CD14-positive monocyte (primary cell): ENCODE data around the gene MROH2B. TPM values are rescaled to one million over a fixed set of nuclear protein-coding genes. Genes with fewer than 3 reads are reported as not detected.

Source experiments
- DNase-seq, 3 donors: peaks; one replicate each; pipeline ENCODE4 v3.0.0-alpha.2; 2011 to 2022
- H2AFZ ChIP-seq: 2 replicates; pipeline ENCODE4 v1.6.0; 2012; ENCODE audit warnings: mild to moderate bottlenecking, low read depth, low read length, inconsistent platforms; ENCODE audit not compliant: insufficient read depth, poor library complexity, severe bottlenecking
- H3K27ac ChIP-seq, 2 donors: 1 replicate in 1 of 2; 2 replicates in 1 of 2; pipeline ENCODE4 v1.5.1; 2012 to 2013; ENCODE audit warnings: low read length in 2 of 2, control low read depth in 1 of 2, inconsistent platforms in 1 of 2, low read depth in 1 of 2, mild to moderate bottlenecking in 1 of 2
- H3K27me3 ChIP-seq, 2 donors: one replicate each; pipeline versions ENCODE4 v1.6.0 to v1.6.1; 2011 to 2013; ENCODE audit warnings: low read length in 2 of 2; ENCODE audit not compliant: control insufficient read depth in 2 of 2, insufficient read depth in 2 of 2
- H3K36me3 ChIP-seq, 2 donors: replicated peaks in 1 of 2; 1 replicate in 1 of 2; 2 replicates in 1 of 2; pipeline versions ENCODE4 v1.5.1 to v1.6.1; 2012 to 2013; ENCODE audit warnings: low read length in 2 of 2, control low read depth in 1 of 2, inconsistent platforms in 1 of 2, mild to moderate bottlenecking in 1 of 2; ENCODE audit not compliant: insufficient read depth in 2 of 2, control insufficient read depth in 1 of 2
- H3K4me1 ChIP-seq, 2 donors: 1 replicate in 1 of 2; 2 replicates in 1 of 2; pipeline versions ENCODE4 v1.5.1 to v1.6.1; 2012 to 2013; ENCODE audit warnings: low read length in 2 of 2, control low read depth in 1 of 2, inconsistent platforms in 1 of 2, mild to moderate bottlenecking in 1 of 2, moderate library complexity in 1 of 2; ENCODE audit not compliant: insufficient read depth in 2 of 2, control insufficient read depth in 1 of 2
- H3K4me2 ChIP-seq: replicated peaks from 2 replicates; pipeline ENCODE3; 2012; ENCODE audit warnings: low read length, moderate library complexity, mild to moderate bottlenecking; ENCODE audit not compliant: poor library complexity, severe bottlenecking; ENCODE audit errors: extremely low read depth
- H3K4me3 ChIP-seq, 3 experiments: fragments of 200-600 bp in 1 of 3; sonication (generic) in 1 of 3; replicated peaks in 1 of 3; 1 replicate in 2 of 3; 2 replicates in 1 of 3; pipeline ENCODE4 v1.5.1; 2011 to 2013; ENCODE audit warnings: low read length in 3 of 3, mild to moderate bottlenecking in 3 of 3, control low read depth in 2 of 3, low read depth in 2 of 3, inconsistent platforms in 1 of 3, moderate library complexity in 1 of 3
- H3K79me2 ChIP-seq: 2 replicates; pipeline ENCODE4 v1.6.0; 2012; ENCODE audit warnings: mild to moderate bottlenecking, control low read depth, inconsistent platforms, low read length, moderate library complexity; ENCODE audit not compliant: insufficient read depth
- H3K9ac ChIP-seq: 2 replicates; pipeline ENCODE4 v1.6.0; 2017; ENCODE audit warnings: low read length, mild to moderate bottlenecking; ENCODE audit not compliant: insufficient read depth, poor library complexity, severe bottlenecking
- H3K9me3 ChIP-seq, 2 donors: replicated peaks in 1 of 2; 1 replicate in 1 of 2; 2 replicates in 1 of 2; pipeline versions ENCODE4 v1.5.1 to v1.6.1; 2012 to 2013; ENCODE audit warnings: low read length in 2 of 2, control low read depth in 1 of 2; ENCODE audit not compliant: control insufficient read depth in 1 of 2, insufficient read depth in 1 of 2
- H4K20me1 ChIP-seq: 2 replicates; pipeline ENCODE4 v1.6.0; 2012; ENCODE audit warnings: mild to moderate bottlenecking, low read length, control low read depth, moderate library complexity; ENCODE audit not compliant: insufficient read depth
- H3K27ac Mint-ChIP-seq, 7 donors: one replicate each; pipeline ENCODE4 v1.8.0; 2020; ENCODE audit warnings: mild to moderate bottlenecking in 7 of 7, mixed read lengths in 7 of 7, moderate library complexity in 6 of 7, inconsistent platforms in 2 of 7
- H3K27me3 Mint-ChIP-seq, 3 donors: one replicate each; pipeline ENCODE4 v1.8.0; 2021 to 2022; ENCODE audit warnings: low read depth in 3 of 3, mild to moderate bottlenecking in 3 of 3, mixed read lengths in 3 of 3, moderate library complexity in 3 of 3, inconsistent platforms in 1 of 3
- H3K36me3 Mint-ChIP-seq, 2 donors: one replicate each; pipeline ENCODE4 v1.8.0; 2020; ENCODE audit warnings: mixed read lengths in 2 of 2, inconsistent platforms in 1 of 2, mild to moderate bottlenecking in 1 of 2
- H3K4me1 Mint-ChIP-seq: one replicate; pipeline ENCODE4 v1.8.0; 2020; ENCODE audit warnings: mild to moderate bottlenecking, mixed read lengths
- H3K4me3 Mint-ChIP-seq, 2 donors: one replicate each; pipeline ENCODE4 v1.8.0; 2020; ENCODE audit warnings: mild to moderate bottlenecking in 2 of 2, mixed read lengths in 2 of 2, moderate library complexity in 1 of 2
- H3K9me3 Mint-ChIP-seq, 7 donors: one replicate each; pipeline ENCODE4 v1.8.0; 2020 to 2022; ENCODE audit warnings: mixed read lengths in 7 of 7, mild to moderate bottlenecking in 6 of 7, moderate library complexity in 6 of 7, inconsistent platforms in 2 of 7
- WGBS: methylation state at CpG from one replicate; pipeline ENCODE4 v1.1.5; 2013; ENCODE audit warnings: missing lambda C conversion rate; ENCODE audit not compliant: insufficient coverage; 5-methylcytosine and 5-hydroxymethylcytosine counted together
- intact Hi-C, 2 donors: fragments of 100-400 bp; cut with micrococcal nuclease; formaldehyde crosslinking; loops; one replicate each; pipeline versions ENCODE4 v1.15.0 to v1.15.1; 2023
- polyA plus RNA-seq, 3 donors: library from polyadenylated mRNA; depleted of rRNA in 1 of 3; unstranded in 2 of 3; stranded (reverse) in 1 of 3; fragments of 300-500 nt in 2 of 3; fragments of >200 nt in 1 of 3; fragmentation: Illumina TruSeq in 2 of 3; gene quantifications; 1 replicate in 2 of 3; 2 replicates in 1 of 3; pipeline ENCODE4 v1.2.3, GENCODE V29; 2012 to 2021
- TF ChIP-seq, protein P1 (sequence below): fragments of 200-600 bp; IDR thresholded peaks from one replicate; pipeline ENCODE4 v1.8.0; 2022; ENCODE audit warnings: antibody characterized with exemption, mild to moderate bottlenecking

MROH2B gene
- polyA plus RNA-seq, 3 donors = not detected

DNA sequence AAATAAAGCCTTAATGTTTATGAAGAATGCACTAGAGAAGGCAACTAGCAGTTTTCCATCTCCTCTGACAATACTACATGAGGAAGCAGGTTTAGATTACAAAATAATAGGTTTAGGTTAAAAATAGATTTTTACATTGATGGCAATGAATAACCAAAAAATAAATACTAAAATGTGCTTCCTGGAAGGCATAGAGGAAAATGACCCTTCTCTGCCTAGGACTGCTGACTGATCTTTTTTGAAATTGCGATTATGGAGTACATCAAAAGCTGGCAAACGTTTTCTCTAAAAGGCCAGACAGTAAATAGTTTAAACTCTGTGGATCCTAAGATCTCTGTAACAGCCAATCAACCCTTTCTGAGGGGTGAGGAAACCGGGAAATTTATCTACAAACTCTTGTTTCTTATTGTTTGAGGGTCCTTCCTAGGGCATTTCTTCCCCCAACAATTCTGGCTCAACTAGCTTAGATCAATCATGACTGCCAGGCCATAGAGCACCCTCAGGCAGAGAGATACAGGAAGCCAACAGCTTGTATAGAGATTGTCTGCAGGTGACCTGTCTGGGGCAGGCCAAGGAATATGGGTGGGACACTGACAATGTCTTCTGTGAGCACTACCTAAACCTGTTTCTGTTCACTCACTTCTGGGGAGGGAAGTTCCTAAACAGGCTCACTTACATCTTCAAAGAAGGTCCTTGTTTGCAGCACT is 67.3 kb downstream of the MROH2B start:
- Histone ChIP-seq H3K27me3 (no peaks in the 10 kb centered on the region), H3K4me3 (no peak overlapping the region), H3K4me1 (no peaks in the 10 kb centered on the region), H4K20me1 (no peaks in the 10 kb centered on the region), H3K27ac (no peak overlapping the region), H3K9ac (no peak overlapping the region), H2AFZ (no peak overlapping the region), H3K9me3 (peaks cover 5 to 11% of the 10 kb centered on the region in 2 donors), H3K36me3 (no peaks in the 10 kb centered on the region), H3K4me2 (no peak overlapping the region), H3K79me2 (no peaks in the 10 kb centered on the region)
- TF ChIP-seq, protein P1, sequence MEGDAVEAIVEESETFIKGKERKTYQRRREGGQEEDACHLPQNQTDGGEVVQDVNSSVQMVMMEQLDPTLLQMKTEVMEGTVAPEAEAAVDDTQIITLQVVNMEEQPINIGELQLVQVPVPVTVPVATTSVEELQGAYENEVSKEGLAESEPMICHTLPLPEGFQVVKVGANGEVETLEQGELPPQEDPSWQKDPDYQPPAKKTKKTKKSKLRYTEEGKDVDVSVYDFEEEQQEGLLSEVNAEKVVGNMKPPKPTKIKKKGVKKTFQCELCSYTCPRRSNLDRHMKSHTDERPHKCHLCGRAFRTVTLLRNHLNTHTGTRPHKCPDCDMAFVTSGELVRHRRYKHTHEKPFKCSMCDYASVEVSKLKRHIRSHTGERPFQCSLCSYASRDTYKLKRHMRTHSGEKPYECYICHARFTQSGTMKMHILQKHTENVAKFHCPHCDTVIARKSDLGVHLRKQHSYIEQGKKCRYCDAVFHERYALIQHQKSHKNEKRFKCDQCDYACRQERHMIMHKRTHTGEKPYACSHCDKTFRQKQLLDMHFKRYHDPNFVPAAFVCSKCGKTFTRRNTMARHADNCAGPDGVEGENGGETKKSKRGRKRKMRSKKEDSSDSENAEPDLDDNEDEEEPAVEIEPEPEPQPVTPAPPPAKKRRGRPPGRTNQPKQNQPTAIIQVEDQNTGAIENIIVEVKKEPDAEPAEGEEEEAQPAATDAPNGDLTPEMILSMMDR = no peak
- Mint-ChIP-seq H3K4me1 (no peaks in the 10 kb centered on the region), H3K27ac (no peak overlapping the region), H3K36me3 (no peaks in the 10 kb centered on the region), H3K4me3 (no peak overlapping the region), H3K27me3 (peaks cover 0 to 4% (median 0%) of the 10 kb centered on the region in 3 donors), H3K9me3 (peaks cover 2 to 19% (median 9%) of the 10 kb centered on the region in 7 donors)
- no peak for DNase-seq
- intact Hi-C loops = no loop called here
- 100% methylated on average over 1 of the region's 3 CpGs for WGBS

DNA sequence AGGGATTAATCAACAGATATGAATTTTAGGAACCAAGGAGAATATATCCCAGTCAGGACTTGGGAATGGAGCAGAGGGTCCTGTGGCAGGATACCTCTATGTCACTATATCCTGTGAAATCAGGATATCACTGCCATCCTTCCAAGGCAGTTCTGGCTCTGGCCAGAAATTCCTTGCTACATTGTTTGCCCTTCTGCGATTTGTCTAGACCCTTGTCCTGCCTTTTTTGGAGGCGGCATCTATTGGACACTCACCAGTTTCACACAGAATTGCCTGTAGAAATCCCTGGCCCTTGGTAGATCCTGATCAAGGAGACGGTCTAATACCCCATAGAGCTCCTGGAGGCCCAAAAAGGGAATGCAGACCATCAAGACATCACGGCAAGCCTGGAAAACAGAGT is 71.2 kb downstream of the MROH2B start:
- no peaks in the 10 kb centered on the region for H4K20me1 ChIP-seq
- no peak overlapping the region for H3K9ac ChIP-seq
- intact Hi-C loops = no loop called here
- no peaks in the 10 kb centered on the region for H3K4me1 ChIP-seq
- H2AFZ ChIP-seq = no peak overlapping the region
- no peaks in the 10 kb centered on the region for H3K27me3 ChIP-seq
- no peak overlapping the region for H3K4me2 ChIP-seq
- no peak for DNase-seq
- H3K36me3 ChIP-seq = no peaks in the 10 kb centered on the region
- TF ChIP-seq, protein P1 = no peak
- Mint-ChIP-seq H3K36me3 (no peaks in the 10 kb centered on the region), H3K4me1 (no peaks in the 10 kb centered on the region), H3K27me3 (no peaks in the 10 kb centered on the region), H3K27ac (no peak overlapping the region), H3K9me3 (peaks cover under 1 to 12% (median 6%) of the 10 kb centered on the region in 7 donors), H3K4me3 (no peak overlapping the region)
- peaks cover 4 to 5% of the 10 kb centered on the region in 2 donors for H3K9me3 ChIP-seq
- 95% methylated on average over 4 of the region's 4 CpGs for WGBS
- H3K79me2 ChIP-seq = no peaks in the 10 kb centered on the region
- no peak overlapping the region for H3K27ac ChIP-seq
- no peak overlapping the region for H3K4me3 ChIP-seq
